Esophagus muscularis mucosa (tissue), 4 donors: ENCODE data around the gene PCSK6. TPM values are rescaled to one million over a fixed set of nuclear protein-coding genes. Genes with fewer than 3 reads are reported as not detected.
"Not testable (repeated sequence)": the region's sequence is repeated elsewhere in the genome, so short reads cannot be mapped to it uniquely, and the experiment has no call there.

Experiments
- DNase-seq: peaks from one replicate; pipeline ENCODE4 v3.0.0-alpha.2; 2017; ENCODE audit errors: extremely low spot score
- H3K27ac ChIP-seq, 4 donors: fragments of 200-600 bp; sonication (generic); replicated peaks in 1 of 4; 1 replicate in 3 of 4; 2 replicates in 1 of 4; pipeline ENCODE4 v1.5.1; 2016 to 2019; ENCODE audit warnings: mild to moderate bottlenecking in 1 of 4
- H3K27me3 ChIP-seq, 4 donors: fragments of 200-600 bp; sonication (generic); one replicate each; pipeline versions ENCODE4 v1.5.1 to v1.6.0; 2016 to 2019
- H3K36me3 ChIP-seq, 4 donors: fragments of 200-600 bp; sonication (generic); one replicate each; pipeline ENCODE4 v1.5.1; 2016 to 2019
- H3K4me1 ChIP-seq, 4 donors: fragments of 200-600 bp; sonication (generic); one replicate each; pipeline ENCODE4 v1.5.1; 2016 to 2019
- H3K4me3 ChIP-seq, 4 donors: fragments of 200-600 bp; sonication (generic); 1 replicate in 2 of 4; 2 replicates in 2 of 4; pipeline ENCODE4 v1.5.1; 2016 to 2019; ENCODE audit warnings: mild to moderate bottlenecking in 4 of 4, moderate library complexity in 1 of 4
- H3K9me3 ChIP-seq, 4 donors: fragments of 200-600 bp; sonication (generic); 1 replicate in 3 of 4; 2 replicates in 1 of 4; pipeline ENCODE4 v1.5.1; 2016 to 2019
- EP300 ChIP-seq: sonication (generic); formaldehyde crosslinking; IDR thresholded peaks from one replicate; pipeline ENCODE4 v1.6.1; 2017; ENCODE audit warnings: antibody characterized with exemption
- POLR2A ChIP-seq: fragments of 450-650 bp; IDR thresholded peaks from one replicate; pipeline ENCODE4 v1.6.1; 2017; ENCODE audit warnings: antibody characterized with exemption, moderate library complexity, mild to moderate bottlenecking, low read depth
- POLR2AphosphoS5 ChIP-seq, 2 donors: sonication (generic); formaldehyde crosslinking; IDR thresholded peaks; one replicate each; pipeline ENCODE4 v1.6.1; 2017; ENCODE audit warnings: antibody characterized with exemption in 2 of 2
- WGBS: methylation state at CpG from one replicate; pipeline ENCODE4 v1.1.5; 2018; 5-methylcytosine and 5-hydroxymethylcytosine counted together
- intact Hi-C: fragments of 100-400 bp; cut with DNase I; formaldehyde crosslinking; loops from one replicate; pipeline ENCODE4 v1.15.1; 2023
- total RNA-seq, 4 donors: library from RNA; depleted of rRNA; stranded (reverse); fragments of >200 nt; gene quantifications; one replicate each; pipeline versions ENCODE4 v1.1.0 to v1.2.1, GENCODE V29; 2016
- TF ChIP-seq, protein P1 (sequence below), 3 experiments: fragments of 200-600 bp in 2 of 3; fragments of 450-650 bp in 1 of 3; sonication (generic) in 2 of 3; IDR thresholded peaks; one replicate each; pipeline ENCODE4 v1.5.1; 2017 to 2019; ENCODE audit warnings: antibody characterized with exemption in 3 of 3, mild to moderate bottlenecking in 2 of 3, moderate library complexity in 1 of 3

PCSK6 gene
- total RNA-seq, 4 donors from 2014 or later = 13.6 to 24.1 (median 15.3) TPM

DNA sequence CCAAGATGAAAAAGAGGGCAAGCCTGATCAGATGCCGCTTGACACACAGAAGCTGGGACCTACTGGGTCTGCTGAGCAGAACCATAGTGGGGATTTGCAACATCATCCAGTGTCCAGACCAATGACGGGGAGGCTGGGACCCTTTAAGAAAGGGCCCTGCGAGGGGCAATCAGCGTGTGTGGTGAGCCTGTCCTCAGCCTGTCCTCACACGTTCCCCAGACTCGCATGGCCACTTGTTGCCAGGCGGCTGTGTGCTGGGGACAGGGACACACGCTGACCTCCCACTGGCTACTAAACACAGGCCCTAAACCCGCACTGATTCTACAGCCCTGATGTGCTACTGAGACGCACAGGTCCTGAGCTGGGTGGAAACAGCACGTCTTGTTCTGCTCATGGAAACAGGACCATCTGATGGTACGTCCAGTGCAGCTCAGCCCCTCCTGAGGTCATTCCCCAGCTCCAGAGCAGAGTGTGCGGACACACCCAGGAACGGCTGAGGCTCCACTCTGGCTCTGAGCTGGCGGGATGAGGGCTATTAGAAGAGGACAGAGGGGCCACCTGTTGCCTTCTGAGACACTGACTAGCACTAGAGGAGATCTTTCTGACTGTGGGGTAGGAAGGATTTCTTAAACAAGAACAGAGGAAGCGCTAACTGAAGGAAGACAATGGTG, 24.4 kb downstream of the PCSK6 start:
- H3K27ac ChIP-seq = no peak overlapping the region
- no peak for DNase-seq
- no peak overlapping the region for H3K4me3 ChIP-seq
- peaks cover 0 to 6% (median 2%) of the 10 kb centered on the region in 4 donors for H3K4me1 ChIP-seq
- WGBS = 83% methylated on average over 14 of the region's 16 CpGs
- TF ChIP-seq POLR2A (no peak), POLR2AphosphoS5 (IDR thresholded peaks at IDR 0.05) (no peak), EP300 (no peak)
- TF ChIP-seq, protein P1, sequence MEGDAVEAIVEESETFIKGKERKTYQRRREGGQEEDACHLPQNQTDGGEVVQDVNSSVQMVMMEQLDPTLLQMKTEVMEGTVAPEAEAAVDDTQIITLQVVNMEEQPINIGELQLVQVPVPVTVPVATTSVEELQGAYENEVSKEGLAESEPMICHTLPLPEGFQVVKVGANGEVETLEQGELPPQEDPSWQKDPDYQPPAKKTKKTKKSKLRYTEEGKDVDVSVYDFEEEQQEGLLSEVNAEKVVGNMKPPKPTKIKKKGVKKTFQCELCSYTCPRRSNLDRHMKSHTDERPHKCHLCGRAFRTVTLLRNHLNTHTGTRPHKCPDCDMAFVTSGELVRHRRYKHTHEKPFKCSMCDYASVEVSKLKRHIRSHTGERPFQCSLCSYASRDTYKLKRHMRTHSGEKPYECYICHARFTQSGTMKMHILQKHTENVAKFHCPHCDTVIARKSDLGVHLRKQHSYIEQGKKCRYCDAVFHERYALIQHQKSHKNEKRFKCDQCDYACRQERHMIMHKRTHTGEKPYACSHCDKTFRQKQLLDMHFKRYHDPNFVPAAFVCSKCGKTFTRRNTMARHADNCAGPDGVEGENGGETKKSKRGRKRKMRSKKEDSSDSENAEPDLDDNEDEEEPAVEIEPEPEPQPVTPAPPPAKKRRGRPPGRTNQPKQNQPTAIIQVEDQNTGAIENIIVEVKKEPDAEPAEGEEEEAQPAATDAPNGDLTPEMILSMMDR (IDR thresholded peaks at IDR 0.05) = no peak
- peaks cover 0 to 5% (median 0%) of the 10 kb centered on the region in 4 donors for H3K27me3 ChIP-seq
- intact Hi-C loops = no loop called here
- no peaks in the 10 kb centered on the region for H3K36me3 ChIP-seq
- no peaks in the 10 kb centered on the region for H3K9me3 ChIP-seq

DNA sequence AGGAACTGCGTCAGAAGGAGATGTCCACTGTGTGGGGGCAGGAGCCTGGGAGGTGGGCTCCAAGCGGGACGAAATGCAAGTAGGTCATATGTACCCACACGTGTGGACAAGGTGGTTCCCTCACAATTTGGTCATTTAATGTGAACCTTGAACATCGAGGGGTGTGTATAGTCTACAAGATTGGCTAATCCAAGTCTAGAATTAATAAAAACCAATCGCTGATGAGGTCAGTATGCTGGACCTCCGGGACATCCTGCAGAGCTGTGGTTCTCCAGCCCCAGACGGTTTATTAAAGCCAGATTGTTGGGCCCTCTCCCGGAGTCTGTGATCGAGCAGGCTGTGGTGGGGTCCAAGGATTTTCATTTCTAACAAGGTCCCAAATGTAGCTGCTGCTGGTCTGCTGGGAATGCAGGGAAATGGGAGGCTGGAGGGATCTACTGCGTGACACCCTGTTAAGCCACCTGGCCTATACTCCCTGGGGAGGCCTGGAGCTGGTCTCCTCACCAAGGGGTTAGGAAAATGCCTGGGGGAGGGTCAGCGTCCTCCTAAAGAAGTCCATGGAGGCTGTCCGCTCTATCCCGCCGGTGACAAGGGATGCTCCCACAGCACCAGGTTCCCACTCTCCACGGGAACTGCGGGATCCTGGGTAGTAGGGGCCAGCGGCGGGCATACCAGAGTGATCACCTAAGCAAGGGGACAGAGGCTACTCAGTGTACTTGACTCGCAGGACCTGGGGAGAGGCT, 25.1 kb downstream of the PCSK6 start:
- no peak overlapping the region for H3K4me3 ChIP-seq
- no peaks in the 10 kb centered on the region for H3K9me3 ChIP-seq
- H3K4me1 ChIP-seq = peaks cover 0 to 5% (median 1%) of the 10 kb centered on the region in 4 donors
- TF ChIP-seq POLR2A (no peak), POLR2AphosphoS5 (IDR thresholded peaks at IDR 0.05) (no peak), EP300 (no peak)
- TF ChIP-seq, protein P1 (IDR thresholded peaks at IDR 0.05) = no peak
- H3K27me3 ChIP-seq = peaks cover 0 to 5% (median 0%) of the 10 kb centered on the region in 4 donors
- intact Hi-C loops = no loop called here
- WGBS = 92% methylated on average over 18 of the region's 20 CpGs
- H3K36me3 ChIP-seq = no peaks in the 10 kb centered on the region
- no peak for DNase-seq
- no peak overlapping the region for H3K27ac ChIP-seq

DNA sequence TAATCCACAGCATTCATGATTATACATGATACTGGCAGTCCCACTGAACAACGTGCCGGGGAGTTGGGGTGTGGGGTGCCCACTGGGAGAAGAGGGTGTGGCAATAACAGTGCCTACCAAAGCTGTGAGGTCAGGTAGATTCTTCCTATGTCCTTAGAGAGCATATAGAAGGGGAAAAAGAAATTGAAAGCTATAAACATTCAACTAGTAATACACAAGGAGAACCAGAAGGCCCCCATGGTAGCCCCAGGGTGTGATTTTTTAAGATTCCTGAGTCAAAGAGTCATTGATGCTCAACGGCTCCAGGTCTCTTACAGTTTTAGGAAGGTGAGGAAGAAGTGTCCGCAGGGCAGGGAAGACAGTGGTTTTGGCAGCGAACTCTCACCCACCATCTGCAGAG, 25.8 kb downstream of the PCSK6 start:
- H3K36me3 ChIP-seq, H3K4me1 ChIP-seq, H3K27me3 ChIP-seq, intact Hi-C loops, DNase-seq, H3K9me3 ChIP-seq, H3K27ac ChIP-seq, H3K4me3 ChIP-seq: not testable (repeated sequence)
- 88% methylated on average over 4 of the region's 5 CpGs for WGBS

DNA sequence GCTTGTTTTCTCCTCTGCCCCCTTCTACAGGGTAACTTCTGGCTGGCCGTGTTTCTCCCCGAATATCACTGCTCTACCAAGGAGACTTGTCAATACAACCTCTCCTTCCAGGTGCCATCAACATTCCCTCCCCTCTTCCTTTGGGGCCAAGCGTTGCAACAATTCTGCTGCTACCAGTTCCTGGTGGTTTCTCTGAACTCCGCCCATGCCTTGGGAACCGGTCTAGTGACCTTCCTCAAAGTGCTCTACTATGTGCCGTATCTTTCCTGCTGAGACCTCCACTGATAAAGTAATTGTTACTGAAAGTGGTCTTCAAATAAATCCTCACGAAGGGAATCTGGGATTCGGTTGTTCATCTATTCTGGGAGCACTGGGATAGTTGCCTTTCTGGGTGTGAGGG, 26.2 kb downstream of the PCSK6 start:
- TF ChIP-seq EP300 (no peak), POLR2AphosphoS5 (IDR thresholded peaks at IDR 0.05) (no peak), POLR2A (no peak)
- TF ChIP-seq, protein P1 (IDR thresholded peaks at IDR 0.05) = no peak
- no peak overlapping the region for H3K4me3 ChIP-seq
- H3K27me3 ChIP-seq = peaks cover 0 to 5% (median 0%) of the 10 kb centered on the region in 4 donors
- H3K4me1 ChIP-seq = peaks cover 0 to 11% (median 4%) of the 10 kb centered on the region in 4 donors
- WGBS = 81% methylated on average over 7 of the region's 8 CpGs
- DNase-seq = no peak
- H3K36me3 ChIP-seq = no peaks in the 10 kb centered on the region
- intact Hi-C loops = no loop called here
- no peaks in the 10 kb centered on the region for H3K9me3 ChIP-seq
- no peak overlapping the region for H3K27ac ChIP-seq

DNA sequence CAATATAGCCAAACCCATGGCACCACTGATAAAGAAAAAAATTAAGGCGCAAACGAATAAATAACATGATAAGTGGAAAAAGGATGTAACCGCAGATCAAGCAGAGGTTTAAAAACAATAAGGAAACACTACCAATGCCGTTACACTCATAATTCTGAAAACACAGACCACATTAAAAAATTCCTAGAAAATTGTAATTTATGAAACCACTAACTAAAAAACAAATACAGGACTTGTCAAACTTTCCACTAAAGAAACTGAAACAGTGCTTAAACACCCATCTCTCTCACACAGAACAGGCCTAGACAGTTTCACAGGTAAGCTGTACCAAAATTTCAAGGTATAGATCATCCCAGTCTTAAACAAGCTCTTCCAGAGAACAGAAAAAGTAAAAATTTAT, 28.4 kb downstream of the PCSK6 start:
- WGBS = 78% methylated on average over 4 of the region's 4 CpGs
- TF ChIP-seq, protein P1 (IDR thresholded peaks at IDR 0.05) = no peak
- Histone ChIP-seq H3K9me3 (no peaks in the 10 kb centered on the region), H3K4me1 (peaks cover 0 to 11% (median 5%) of the 10 kb centered on the region in 4 donors), H3K4me3 (no peak overlapping the region), H3K27me3 (peaks cover 0 to 1% (median 0%) of the 10 kb centered on the region in 4 donors), H3K27ac (no peak overlapping the region), H3K36me3 (no peaks in the 10 kb centered on the region)
- DNase-seq = no peak
- intact Hi-C loops = no loop called here
